Nephron (organoid): ENCODE data around the gene TLN1.

Source experiments
- H3K27ac Mint-ChIP-seq, 3 experiments: 2 replicates each; pipeline ENCODE4 v1.8.0; 2020; ENCODE audit warnings: mixed read lengths in 3 of 3, mild to moderate bottlenecking in 2 of 3, moderate library complexity in 1 of 3
- H3K27me3 Mint-ChIP-seq: 2 replicates; pipeline ENCODE4 v1.8.0; 2021; ENCODE audit warnings: low read depth, mild to moderate bottlenecking, moderate library complexity, mixed read lengths
- H3K36me3 Mint-ChIP-seq: 2 replicates; pipeline ENCODE4 v1.8.0; 2020; ENCODE audit warnings: low read depth, mixed read lengths
- H3K4me1 Mint-ChIP-seq: 2 replicates; pipeline ENCODE4 v1.8.0; 2020; ENCODE audit warnings: mixed read lengths
- H3K4me3 Mint-ChIP-seq, 3 experiments: 2 replicates each; pipeline ENCODE4 v1.8.0; 2020; ENCODE audit warnings: mild to moderate bottlenecking in 3 of 3, mixed read lengths in 3 of 3, moderate library complexity in 2 of 3
- H3K9me3 Mint-ChIP-seq: 2 replicates; pipeline ENCODE4 v1.8.0; 2020; ENCODE audit warnings: mixed read lengths
- TF ChIP-seq, protein P1 (sequence below), 3 experiments: fragments of 200-600 bp; sonication (generic); IDR thresholded peaks; one replicate each; pipeline ENCODE4 v1.5.0; 2021; ENCODE audit warnings: antibody characterized with exemption in 3 of 3; ENCODE audit not compliant: unreplicated experiment in 3 of 3

The TLN1 gene

GRCh38 chr9:35757226-35757891 lies 25.4 kb upstream of the TLN1 start:
- Mint-ChIP-seq H3K4me1 (peaks cover 25% of the 10 kb centered on the region), H3K36me3 (peaks cover 28% of the 10 kb centered on the region), H3K27me3 (no peaks in the 10 kb centered on the region), H3K4me3 (peak overlapping the region; percentile 87 to 90 (median 88)), H3K27ac (peak overlapping the region; percentile 37 to 96 (median 93)), H3K9me3 (no peaks in the 10 kb centered on the region)
- TF ChIP-seq, protein P1, sequence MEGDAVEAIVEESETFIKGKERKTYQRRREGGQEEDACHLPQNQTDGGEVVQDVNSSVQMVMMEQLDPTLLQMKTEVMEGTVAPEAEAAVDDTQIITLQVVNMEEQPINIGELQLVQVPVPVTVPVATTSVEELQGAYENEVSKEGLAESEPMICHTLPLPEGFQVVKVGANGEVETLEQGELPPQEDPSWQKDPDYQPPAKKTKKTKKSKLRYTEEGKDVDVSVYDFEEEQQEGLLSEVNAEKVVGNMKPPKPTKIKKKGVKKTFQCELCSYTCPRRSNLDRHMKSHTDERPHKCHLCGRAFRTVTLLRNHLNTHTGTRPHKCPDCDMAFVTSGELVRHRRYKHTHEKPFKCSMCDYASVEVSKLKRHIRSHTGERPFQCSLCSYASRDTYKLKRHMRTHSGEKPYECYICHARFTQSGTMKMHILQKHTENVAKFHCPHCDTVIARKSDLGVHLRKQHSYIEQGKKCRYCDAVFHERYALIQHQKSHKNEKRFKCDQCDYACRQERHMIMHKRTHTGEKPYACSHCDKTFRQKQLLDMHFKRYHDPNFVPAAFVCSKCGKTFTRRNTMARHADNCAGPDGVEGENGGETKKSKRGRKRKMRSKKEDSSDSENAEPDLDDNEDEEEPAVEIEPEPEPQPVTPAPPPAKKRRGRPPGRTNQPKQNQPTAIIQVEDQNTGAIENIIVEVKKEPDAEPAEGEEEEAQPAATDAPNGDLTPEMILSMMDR (IDR thresholded peaks at IDR 0.05; ENCODE audit: unreplicated experiment in 3 of 3) = no peak

- TF ChIP-seq, protein P1 (IDR thresholded peaks at IDR 0.05; ENCODE audit: unreplicated experiment in 3 of 3) = peak; percentile 35 to 43 (median 42)
- Mint-ChIP-seq H3K9me3 (no peaks in the 10 kb centered on the region), H3K4me1 (peaks cover 25% of the 10 kb centered on the region), H3K27me3 (no peaks in the 10 kb centered on the region), H3K4me3 (peak overlapping the region; percentile 87 to 92 (median 88)), H3K27ac (peak overlapping the region; percentile 37 to 96 (median 93)), H3K36me3 (peaks cover 33% of the 10 kb centered on the region)
Observed at GRCh38 chr9:35756275-35757225, 24.6 kb upstream of the TLN1 start.

GRCh38 chr9:35755071-35755470 lies 23.1 kb upstream of the TLN1 start:
- H3K27me3 Mint-ChIP-seq = no peaks in the 10 kb centered on the region
- H3K9me3 Mint-ChIP-seq = no peaks in the 10 kb centered on the region
- peaks cover 19% of the 10 kb centered on the region for H3K4me1 Mint-ChIP-seq
- H3K36me3 Mint-ChIP-seq = peaks cover 37% of the 10 kb centered on the region
- H3K4me3 Mint-ChIP-seq = peak overlapping the region in 2 of 3 experiments; percentile 21 to 29
- no peak overlapping the region for H3K27ac Mint-ChIP-seq
- TF ChIP-seq, protein P1 (IDR thresholded peaks at IDR 0.05; ENCODE audit: unreplicated experiment in 3 of 3) = no peak

DNA sequence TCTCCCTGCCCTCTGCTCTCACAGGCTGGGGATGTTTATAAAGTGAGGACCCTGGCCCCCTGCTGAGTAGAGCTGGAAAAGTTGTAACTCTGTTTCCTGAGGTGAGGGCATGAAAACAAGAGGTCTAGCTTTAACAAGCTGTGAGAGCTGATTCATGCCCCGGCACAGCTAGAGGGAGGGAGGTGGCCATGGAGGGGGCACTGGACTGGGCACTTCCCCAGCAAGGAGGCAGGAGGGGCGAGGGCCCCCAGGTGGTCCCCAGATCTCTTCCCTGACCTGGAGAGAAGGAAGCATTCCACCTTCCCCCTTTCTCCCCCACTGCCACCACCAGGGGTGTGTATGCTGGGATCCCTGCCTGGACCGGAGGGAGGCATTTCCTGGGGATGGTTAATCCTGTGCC lies 22.3 kb upstream of the TLN1 start, which contains the start of gene MSMP:
Gene MSMP (minus strand): TSS at position 13 of the 400 bp plus-strand sequence. CDS start 147 bp downstream, outside the sequence.
- no peaks in the 10 kb centered on the region for H3K27me3 Mint-ChIP-seq

GRCh38 chr9:35753466-35753865 lies 21.5 kb upstream of the TLN1 start:
- no peaks in the 10 kb centered on the region for H3K27me3 Mint-ChIP-seq
- peak overlapping the region; percentile 6 to 32 (median 22) for H3K4me3 Mint-ChIP-seq
- H3K4me1 Mint-ChIP-seq = peaks cover 13% of the 10 kb centered on the region
- TF ChIP-seq, protein P1 (IDR thresholded peaks at IDR 0.05; ENCODE audit: unreplicated experiment in 3 of 3) = no peak
- no peak overlapping the region for H3K27ac Mint-ChIP-seq
- peaks cover 37% of the 10 kb centered on the region for H3K36me3 Mint-ChIP-seq
- no peaks in the 10 kb centered on the region for H3K9me3 Mint-ChIP-seq

More for the DNA sequence above, 22.3 kb upstream of the TLN1 start, which contains the start of gene MSMP:
- peak within 1 kb of the TSS; percentile 6 to 32 (median 22) for H3K4me3 Mint-ChIP-seq
- H3K36me3 Mint-ChIP-seq = peaks cover 37% of the 10 kb centered on the region
- no peaks in the 10 kb centered on the region for H3K9me3 Mint-ChIP-seq
- H3K4me1 Mint-ChIP-seq = peaks cover 18% of the 10 kb centered on the region
- no peak within 1 kb of the TSS for H3K27ac Mint-ChIP-seq
- TF ChIP-seq, protein P1 (IDR thresholded peaks at IDR 0.05; ENCODE audit: unreplicated experiment in 3 of 3) = no peak
